ENCODE results near the gene DENND1A. TPM values are rescaled to one million over a fixed set of nuclear protein-coding genes. Genes with fewer than 3 reads are reported as not detected.

The DENND1A gene
- total and polyA plus RNA-seq, 2 experiments from 2014 or later: 13.1 to 28.7 TPM

DNA sequence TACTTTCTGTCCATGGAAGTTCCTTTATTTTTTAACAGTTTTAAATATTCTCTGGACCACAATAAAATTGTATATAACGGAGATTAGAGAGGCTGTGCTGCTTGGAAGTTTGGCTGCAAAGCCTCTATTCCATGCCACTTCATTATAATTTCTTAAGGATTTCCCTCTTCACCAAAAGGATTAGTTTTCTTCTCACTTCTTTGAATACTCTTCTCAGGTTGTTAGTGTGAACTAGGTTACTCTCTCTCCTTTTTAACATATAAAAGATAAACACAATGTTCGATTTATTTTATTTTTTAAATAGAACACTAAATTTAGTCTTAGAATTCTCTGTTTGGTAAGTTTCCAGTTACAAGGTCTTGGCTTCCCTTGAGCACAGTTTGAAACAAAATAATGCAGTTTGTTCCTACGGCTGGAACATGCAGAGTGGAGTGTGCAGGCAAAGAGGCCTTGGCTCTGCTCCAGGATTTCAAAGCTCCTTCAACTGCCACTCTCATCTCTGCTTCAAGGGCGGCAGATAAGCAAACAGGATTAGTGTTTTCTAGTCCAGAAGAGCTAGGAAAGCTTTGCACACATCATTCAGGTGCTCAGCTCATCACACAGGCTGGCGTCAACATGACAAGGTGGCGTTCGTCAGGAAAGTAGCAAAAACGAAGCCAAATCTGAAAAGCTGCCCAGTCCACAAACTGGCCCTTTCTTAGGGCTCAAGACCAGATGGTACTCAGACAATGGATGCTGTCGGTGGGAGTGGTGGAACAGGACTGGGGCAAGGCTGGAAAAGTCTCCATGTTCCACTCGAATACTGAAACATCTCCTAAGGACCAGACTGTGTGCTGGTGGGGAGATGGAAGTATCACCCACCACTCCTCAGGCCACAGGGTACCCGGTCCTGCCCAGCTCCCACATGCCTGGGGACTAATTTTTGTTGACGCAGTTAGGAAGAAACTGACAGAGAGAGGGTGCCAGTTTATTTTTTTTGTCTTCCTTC, 287.3 kb downstream of the DENND1A start:
- Histone ChIP-seq H3K27ac (ENCODE audit: low read depth) (no peak overlapping the region), H3K4me3 (no peak overlapping the region), H3K27me3 (ENCODE audit: insufficient read depth) (no peaks in the 10 kb centered on the region), H3K9me2 (ENCODE audit: insufficient read depth) (no peaks in the 10 kb centered on the region), H3F3A (replicated peaks; ENCODE audit: low read depth) (no peaks in the 10 kb centered on the region), H4K20me1 (replicated peaks; ENCODE audit: insufficient read depth) (peaks cover 9% of the 10 kb centered on the region; the same call in 1 of the 2 replicates), H3K4me2 (no peak overlapping the region), H3K4me1 (ENCODE audit: insufficient read depth) (peaks cover 7% of the 10 kb centered on the region; the same call in 1 of the 2 replicates), H2AFZ (no peak overlapping the region), H3K36me3 (ENCODE audit: insufficient read depth) (no peaks in the 10 kb centered on the region), H3K79me2 (replicated peaks; ENCODE audit: insufficient read depth) (no peaks in the 10 kb centered on the region)
- no peak for TF ChIP-seq STAT1 (IDR thresholded peaks at IDR 0.05; ENCODE audit: unreplicated experiment)
- TF ChIP-seq POLR2AphosphoS5 (IDR thresholded peaks at IDR 0.05; ENCODE audit: low read depth): no peak
- TF ChIP-seq CREB1 (CRISPR knock-in tag; IDR thresholded peaks at IDR 0.05; ENCODE audit: low read depth): no peak
- TF ChIP-seq ZNF331 (CRISPR knock-in tag; IDR thresholded peaks at IDR 0.05; ENCODE audit: low read depth): no peak
- TF ChIP-seq EZH2phosphoT487 (IDR thresholded peaks at IDR 0.05; ENCODE audit: unreplicated experiment): no peak
- TF ChIP-seq ZNF114 (CRISPR knock-in tag; IDR thresholded peaks at IDR 0.05): no peak
- TF ChIP-seq, protein P1, sequence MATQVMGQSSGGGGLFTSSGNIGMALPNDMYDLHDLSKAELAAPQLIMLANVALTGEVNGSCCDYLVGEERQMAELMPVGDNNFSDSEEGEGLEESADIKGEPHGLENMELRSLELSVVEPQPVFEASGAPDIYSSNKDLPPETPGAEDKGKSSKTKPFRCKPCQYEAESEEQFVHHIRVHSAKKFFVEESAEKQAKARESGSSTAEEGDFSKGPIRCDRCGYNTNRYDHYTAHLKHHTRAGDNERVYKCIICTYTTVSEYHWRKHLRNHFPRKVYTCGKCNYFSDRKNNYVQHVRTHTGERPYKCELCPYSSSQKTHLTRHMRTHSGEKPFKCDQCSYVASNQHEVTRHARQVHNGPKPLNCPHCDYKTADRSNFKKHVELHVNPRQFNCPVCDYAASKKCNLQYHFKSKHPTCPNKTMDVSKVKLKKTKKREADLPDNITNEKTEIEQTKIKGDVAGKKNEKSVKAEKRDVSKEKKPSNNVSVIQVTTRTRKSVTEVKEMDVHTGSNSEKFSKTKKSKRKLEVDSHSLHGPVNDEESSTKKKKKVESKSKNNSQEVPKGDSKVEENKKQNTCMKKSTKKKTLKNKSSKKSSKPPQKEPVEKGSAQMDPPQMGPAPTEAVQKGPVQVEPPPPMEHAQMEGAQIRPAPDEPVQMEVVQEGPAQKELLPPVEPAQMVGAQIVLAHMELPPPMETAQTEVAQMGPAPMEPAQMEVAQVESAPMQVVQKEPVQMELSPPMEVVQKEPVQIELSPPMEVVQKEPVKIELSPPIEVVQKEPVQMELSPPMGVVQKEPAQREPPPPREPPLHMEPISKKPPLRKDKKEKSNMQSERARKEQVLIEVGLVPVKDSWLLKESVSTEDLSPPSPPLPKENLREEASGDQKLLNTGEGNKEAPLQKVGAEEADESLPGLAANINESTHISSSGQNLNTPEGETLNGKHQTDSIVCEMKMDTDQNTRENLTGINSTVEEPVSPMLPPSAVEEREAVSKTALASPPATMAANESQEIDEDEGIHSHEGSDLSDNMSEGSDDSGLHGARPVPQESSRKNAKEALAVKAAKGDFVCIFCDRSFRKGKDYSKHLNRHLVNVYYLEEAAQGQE (IDR thresholded peaks at IDR 0.05; ENCODE audit: unreplicated experiment): no peak
- TF ChIP-seq, protein P2, sequence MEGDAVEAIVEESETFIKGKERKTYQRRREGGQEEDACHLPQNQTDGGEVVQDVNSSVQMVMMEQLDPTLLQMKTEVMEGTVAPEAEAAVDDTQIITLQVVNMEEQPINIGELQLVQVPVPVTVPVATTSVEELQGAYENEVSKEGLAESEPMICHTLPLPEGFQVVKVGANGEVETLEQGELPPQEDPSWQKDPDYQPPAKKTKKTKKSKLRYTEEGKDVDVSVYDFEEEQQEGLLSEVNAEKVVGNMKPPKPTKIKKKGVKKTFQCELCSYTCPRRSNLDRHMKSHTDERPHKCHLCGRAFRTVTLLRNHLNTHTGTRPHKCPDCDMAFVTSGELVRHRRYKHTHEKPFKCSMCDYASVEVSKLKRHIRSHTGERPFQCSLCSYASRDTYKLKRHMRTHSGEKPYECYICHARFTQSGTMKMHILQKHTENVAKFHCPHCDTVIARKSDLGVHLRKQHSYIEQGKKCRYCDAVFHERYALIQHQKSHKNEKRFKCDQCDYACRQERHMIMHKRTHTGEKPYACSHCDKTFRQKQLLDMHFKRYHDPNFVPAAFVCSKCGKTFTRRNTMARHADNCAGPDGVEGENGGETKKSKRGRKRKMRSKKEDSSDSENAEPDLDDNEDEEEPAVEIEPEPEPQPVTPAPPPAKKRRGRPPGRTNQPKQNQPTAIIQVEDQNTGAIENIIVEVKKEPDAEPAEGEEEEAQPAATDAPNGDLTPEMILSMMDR (conservative IDR thresholded peaks at IDR 0.05; ENCODE audit: low read depth in 2 of 2): no peak
- TF ChIP-seq, protein P3, sequence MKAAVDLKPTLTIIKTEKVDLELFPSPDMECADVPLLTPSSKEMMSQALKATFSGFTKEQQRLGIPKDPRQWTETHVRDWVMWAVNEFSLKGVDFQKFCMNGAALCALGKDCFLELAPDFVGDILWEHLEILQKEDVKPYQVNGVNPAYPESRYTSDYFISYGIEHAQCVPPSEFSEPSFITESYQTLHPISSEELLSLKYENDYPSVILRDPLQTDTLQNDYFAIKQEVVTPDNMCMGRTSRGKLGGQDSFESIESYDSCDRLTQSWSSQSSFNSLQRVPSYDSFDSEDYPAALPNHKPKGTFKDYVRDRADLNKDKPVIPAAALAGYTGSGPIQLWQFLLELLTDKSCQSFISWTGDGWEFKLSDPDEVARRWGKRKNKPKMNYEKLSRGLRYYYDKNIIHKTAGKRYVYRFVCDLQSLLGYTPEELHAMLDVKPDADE (IDR thresholded peaks at IDR 0.05): no peak
- no peak for TF ChIP-seq NANOG (IDR thresholded peaks at IDR 0.05; ENCODE audit: borderline replicate concordance)
- TF ChIP-seq JUNB (IDR thresholded peaks at IDR 0.05; ENCODE audit: unreplicated experiment): no peak
- TF ChIP-seq, protein P4, sequence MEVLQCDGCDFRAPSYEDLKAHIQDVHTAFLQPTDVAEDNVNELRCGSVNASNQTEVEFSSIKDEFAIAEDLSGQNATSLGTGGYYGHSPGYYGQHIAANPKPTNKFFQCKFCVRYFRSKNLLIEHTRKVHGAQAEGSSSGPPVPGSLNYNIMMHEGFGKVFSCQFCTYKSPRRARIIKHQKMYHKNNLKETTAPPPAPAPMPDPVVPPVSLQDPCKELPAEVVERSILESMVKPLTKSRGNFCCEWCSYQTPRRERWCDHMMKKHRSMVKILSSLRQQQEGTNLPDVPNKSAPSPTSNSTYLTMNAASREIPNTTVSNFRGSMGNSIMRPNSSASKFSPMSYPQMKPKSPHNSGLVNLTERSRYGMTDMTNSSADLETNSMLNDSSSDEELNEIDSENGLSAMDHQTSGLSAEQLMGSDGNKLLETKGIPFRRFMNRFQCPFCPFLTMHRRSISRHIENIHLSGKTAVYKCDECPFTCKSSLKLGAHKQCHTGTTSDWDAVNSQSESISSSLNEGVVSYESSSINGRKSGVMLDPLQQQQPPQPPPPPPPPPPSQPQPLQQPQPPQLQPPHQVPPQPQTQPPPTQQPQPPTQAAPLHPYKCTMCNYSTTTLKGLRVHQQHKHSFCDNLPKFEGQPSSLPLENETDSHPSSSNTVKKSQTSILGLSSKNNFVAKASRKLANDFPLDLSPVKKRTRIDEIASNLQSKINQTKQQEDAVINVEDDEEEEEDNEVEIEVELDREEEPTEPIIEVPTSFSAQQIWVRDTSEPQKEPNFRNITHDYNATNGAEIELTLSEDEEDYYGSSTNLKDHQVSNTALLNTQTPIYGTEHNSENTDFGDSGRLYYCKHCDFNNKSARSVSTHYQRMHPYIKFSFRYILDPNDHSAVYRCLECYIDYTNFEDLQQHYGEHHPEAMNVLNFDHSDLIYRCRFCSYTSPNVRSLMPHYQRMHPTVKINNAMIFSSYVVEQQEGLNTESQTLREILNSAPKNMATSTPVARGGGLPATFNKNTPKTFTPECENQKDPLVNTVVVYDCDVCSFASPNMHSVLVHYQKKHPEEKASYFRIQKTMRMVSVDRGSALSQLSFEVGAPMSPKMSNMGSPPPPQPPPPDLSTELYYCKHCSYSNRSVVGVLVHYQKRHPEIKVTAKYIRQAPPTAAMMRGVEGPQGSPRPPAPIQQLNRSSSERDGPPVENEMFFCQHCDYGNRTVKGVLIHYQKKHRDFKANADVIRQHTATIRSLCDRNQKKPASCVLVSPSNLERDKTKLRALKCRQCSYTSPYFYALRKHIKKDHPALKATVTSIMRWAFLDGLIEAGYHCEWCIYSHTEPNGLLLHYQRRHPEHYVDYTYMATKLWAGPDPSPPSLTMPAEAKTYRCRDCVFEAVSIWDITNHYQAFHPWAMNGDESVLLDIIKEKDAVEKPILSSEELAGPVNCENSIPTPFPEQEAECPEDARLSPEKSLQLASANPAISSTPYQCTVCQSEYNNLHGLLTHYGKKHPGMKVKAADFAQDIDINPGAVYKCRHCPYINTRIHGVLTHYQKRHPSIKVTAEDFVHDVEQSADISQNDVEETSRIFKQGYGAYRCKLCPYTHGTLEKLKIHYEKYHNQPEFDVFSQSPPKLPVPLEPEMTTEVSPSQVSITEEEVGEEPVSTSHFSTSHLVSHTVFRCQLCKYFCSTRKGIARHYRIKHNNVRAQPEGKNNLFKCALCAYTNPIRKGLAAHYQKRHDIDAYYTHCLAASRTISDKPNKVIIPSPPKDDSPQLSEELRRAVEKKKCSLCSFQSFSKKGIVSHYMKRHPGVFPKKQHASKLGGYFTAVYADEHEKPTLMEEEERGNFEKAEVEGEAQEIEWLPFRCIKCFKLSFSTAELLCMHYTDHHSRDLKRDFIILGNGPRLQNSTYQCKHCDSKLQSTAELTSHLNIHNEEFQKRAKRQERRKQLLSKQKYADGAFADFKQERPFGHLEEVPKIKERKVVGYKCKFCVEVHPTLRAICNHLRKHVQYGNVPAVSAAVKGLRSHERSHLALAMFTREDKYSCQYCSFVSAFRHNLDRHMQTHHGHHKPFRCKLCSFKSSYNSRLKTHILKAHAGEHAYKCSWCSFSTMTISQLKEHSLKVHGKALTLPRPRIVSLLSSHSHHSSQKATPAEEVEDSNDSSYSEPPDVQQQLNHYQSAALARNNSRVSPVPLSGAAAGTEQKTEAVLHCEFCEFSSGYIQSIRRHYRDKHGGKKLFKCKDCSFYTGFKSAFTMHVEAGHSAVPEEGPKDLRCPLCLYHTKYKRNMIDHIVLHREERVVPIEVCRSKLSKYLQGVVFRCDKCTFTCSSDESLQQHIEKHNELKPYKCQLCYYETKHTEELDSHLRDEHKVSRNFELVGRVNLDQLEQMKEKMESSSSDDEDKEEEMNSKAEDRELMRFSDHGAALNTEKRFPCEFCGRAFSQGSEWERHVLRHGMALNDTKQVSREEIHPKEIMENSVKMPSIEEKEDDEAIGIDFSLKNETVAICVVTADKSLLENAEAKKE (CRISPR knock-in tag; IDR thresholded peaks at IDR 0.05): no peak
- no peak for TF ChIP-seq EZH2 (IDR thresholded peaks at IDR 0.05; ENCODE audit: low read depth, unreplicated experiment)
- Mint-ChIP-seq H3K9me3 (no peaks in the 10 kb centered on the region), H3K4me3 (no peak overlapping the region), H3K27me3 (ENCODE audit: insufficient read depth, low read depth, poor library complexity) (no peaks in the 10 kb centered on the region), H3K36me3 (ENCODE audit: low read depth) (no peaks in the 10 kb centered on the region; the same call in 2 of the 3 replicates), H3K27ac (no peak overlapping the region), H3K4me1 (peaks cover 17% of the 10 kb centered on the region; the same call in 2 of the 3 replicates)
- no peak for ATAC-seq
- DNase-seq (ENCODE audit: low spot score): no peak
